ENCODE measurements around the gene NFASC.

Gene NFASC

GRCh38 chr1:204870160-204870912 lies at the start of gene NFASC:
TSS of gene NFASC (plus strand) at chr1:204870862. CDS start at chr1:204944316, 73,454 bp downstream.
- no peak for DNase-seq

GRCh38 chr1:204821476-204821875 lies 49.2 kb upstream of the NFASC start:
- DNase-seq = no peak

- DNase-seq = no peak
These were observed 48.7 kb upstream of the NFASC start for GRCh38 chr1:204821924-204822323.

GRCh38 chr1:204826970-204827369 lies 43.7 kb upstream of the NFASC start:
- DNase-seq = no peak

GRCh38 chr1:204828352-204828850 lies 42.3 kb upstream of the NFASC start:
- DNase-seq = no peak

GRCh38 chr1:204829133-204829825 lies 41.4 kb upstream of the NFASC start:
- no peak for DNase-seq

GRCh38 chr1:204830747-204831146 lies 39.9 kb upstream of the NFASC start:
- DNase-seq = no peak

- no peak for DNase-seq
These were observed 39.5 kb upstream of the NFASC start for GRCh38 chr1:204831186-204831585.

- DNase-seq = no peak
These were observed 36.3 kb upstream of the NFASC start for GRCh38 chr1:204834336-204834735.

GRCh38 chr1:204834752-204835151 lies 35.9 kb upstream of the NFASC start:
- no peak for DNase-seq

- no peak for DNase-seq
These were observed 34.9 kb upstream of the NFASC start for GRCh38 chr1:204835737-204836136.

GRCh38 chr1:204836856-204837255 lies 33.8 kb upstream of the NFASC start:
- DNase-seq = no peak

- DNase-seq = peak in 1 of 2 experiments; percentile 4
These were observed 33.1 kb upstream of the NFASC start for GRCh38 chr1:204837440-204838084.

- DNase-seq = no peak
These were observed 29.3 kb upstream of the NFASC start for GRCh38 chr1:204841316-204841715.

- DNase-seq = no peak
These were observed 28.9 kb upstream of the NFASC start for GRCh38 chr1:204841798-204842197.

- no peak for DNase-seq
These were observed 28.3 kb upstream of the NFASC start for GRCh38 chr1:204842369-204842768.

- DNase-seq = no peak
These were observed 27.8 kb upstream of the NFASC start for GRCh38 chr1:204842892-204843291.

GRCh38 chr1:204846546-204846945 lies 24.1 kb upstream of the NFASC start:
- no peak for DNase-seq

GRCh38 chr1:204848579-204848978 lies 22.1 kb upstream of the NFASC start:
- DNase-seq = no peak

GRCh38 chr1:204852854-204853253 lies 17.8 kb upstream of the NFASC start:
- DNase-seq = no peak

GRCh38 chr1:204853436-204853835 lies 17.2 kb upstream of the NFASC start:
- DNase-seq = no peak

GRCh38 chr1:204854286-204854685 lies 16.4 kb upstream of the NFASC start:
- DNase-seq = no peak

GRCh38 chr1:204858363-204858821 lies 12.3 kb upstream of the NFASC start:
- no peak for DNase-seq

GRCh38 chr1:204859861-204860267 lies 10.8 kb upstream of the NFASC start:
- no peak for DNase-seq

Measured in activated CD4-positive, alpha-beta T cell treated with anti-CD3 and anti-CD28 coated beads, Interleukin-2, amount 50 U/mL, for 4 hours (primary cell).